Kidney epithelial cell (primary cell): ENCODE measurements around the gene PROKR1. TPM values are rescaled to one million over a fixed set of nuclear protein-coding genes. Genes with fewer than 3 reads are reported as not detected.

ENCODE experiments used
- DNase-seq: peaks from one replicate; pipeline ENCODE4 v3.0.0-alpha.2; 2010; ENCODE audit warnings: low read depth
- H3K27me3 ChIP-seq: 2 replicates; pipeline ENCODE4 v1.6.0; 2011; ENCODE audit warnings: low read length; ENCODE audit not compliant: control insufficient read depth, insufficient read depth
- H3K36me3 ChIP-seq: 2 replicates; pipeline ENCODE4 v1.5.1; 2011; ENCODE audit warnings: low read length; ENCODE audit not compliant: control insufficient read depth, insufficient read depth
- H3K4me3 ChIP-seq: 2 replicates; pipeline ENCODE4 v1.5.1; 2011; ENCODE audit warnings: low read depth, mild to moderate bottlenecking, control low read depth, low read length
- total RNA-seq: library from RNA; depleted of rRNA; stranded (reverse); fragments of >200 nt; gene quantifications from 2 replicates; pipeline ENCODE4 v1.2.3, GENCODE V29; 2015
- TF ChIP-seq, protein P1 (sequence below): IDR thresholded peaks from 2 replicates; pipeline ENCODE4 v1.5.1; 2011; ENCODE audit warnings: mild to moderate bottlenecking, moderate library complexity, low read length, control low read depth, inconsistent platforms; ENCODE audit not compliant: insufficient read depth, poor library complexity, severe bottlenecking

The PROKR1 gene
- total RNA-seq, 1 donor from 2014 or later, result not detected

DNA sequence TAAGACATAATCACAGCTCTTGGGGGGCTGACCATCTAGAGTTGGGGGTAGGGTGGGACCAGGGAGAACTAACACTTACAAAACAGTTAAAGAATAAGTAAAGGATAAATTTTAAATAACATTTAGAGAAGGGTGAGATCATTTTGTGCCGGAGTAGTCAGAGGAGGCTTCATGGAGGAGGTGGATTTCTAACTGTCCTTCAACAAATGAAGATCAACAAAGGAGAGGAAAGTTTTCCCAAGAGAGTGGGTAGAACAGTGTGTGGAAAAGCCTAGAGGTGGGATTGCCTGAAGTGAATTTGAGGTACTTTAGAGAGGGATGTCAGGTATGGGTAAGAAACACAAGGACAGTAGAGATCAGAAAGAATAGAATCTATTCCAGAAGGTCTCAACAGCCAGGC is 7.3 kb downstream of the PROKR1 start:
- peaks cover 4% of the 10 kb centered on the region for H3K27me3 ChIP-seq
- no peaks in the 10 kb centered on the region for H3K36me3 ChIP-seq
- H3K4me3 ChIP-seq, result no peak overlapping the region
- TF ChIP-seq, protein P1, sequence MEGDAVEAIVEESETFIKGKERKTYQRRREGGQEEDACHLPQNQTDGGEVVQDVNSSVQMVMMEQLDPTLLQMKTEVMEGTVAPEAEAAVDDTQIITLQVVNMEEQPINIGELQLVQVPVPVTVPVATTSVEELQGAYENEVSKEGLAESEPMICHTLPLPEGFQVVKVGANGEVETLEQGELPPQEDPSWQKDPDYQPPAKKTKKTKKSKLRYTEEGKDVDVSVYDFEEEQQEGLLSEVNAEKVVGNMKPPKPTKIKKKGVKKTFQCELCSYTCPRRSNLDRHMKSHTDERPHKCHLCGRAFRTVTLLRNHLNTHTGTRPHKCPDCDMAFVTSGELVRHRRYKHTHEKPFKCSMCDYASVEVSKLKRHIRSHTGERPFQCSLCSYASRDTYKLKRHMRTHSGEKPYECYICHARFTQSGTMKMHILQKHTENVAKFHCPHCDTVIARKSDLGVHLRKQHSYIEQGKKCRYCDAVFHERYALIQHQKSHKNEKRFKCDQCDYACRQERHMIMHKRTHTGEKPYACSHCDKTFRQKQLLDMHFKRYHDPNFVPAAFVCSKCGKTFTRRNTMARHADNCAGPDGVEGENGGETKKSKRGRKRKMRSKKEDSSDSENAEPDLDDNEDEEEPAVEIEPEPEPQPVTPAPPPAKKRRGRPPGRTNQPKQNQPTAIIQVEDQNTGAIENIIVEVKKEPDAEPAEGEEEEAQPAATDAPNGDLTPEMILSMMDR, result no peak
- no peak for DNase-seq

DNA sequence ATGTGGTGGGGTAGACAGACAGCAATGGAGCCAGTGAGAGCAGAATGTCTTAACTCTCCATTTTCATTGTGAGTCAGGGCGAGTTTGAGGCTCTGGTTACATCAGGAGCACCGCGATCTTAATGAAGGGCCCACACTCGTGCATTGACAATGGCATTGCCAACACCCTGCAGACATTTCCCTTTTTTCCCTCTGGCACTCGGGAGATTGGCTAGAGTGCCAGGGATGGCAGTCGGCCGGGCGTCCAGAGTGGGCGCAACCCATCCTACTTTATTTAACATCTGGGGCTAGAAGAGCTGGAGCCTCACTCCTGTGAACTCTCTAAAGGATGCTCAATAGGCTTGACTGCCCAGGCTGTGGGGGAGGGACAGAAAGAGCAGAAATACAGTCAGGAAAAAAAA is 9.7 kb downstream of the PROKR1 start:
- DNase-seq, result no peak
- Histone ChIP-seq H3K36me3 (no peaks in the 10 kb centered on the region), H3K27me3 (peaks cover 2% of the 10 kb centered on the region), H3K4me3 (no peak overlapping the region)
- TF ChIP-seq, protein P1, result no peak

DNA sequence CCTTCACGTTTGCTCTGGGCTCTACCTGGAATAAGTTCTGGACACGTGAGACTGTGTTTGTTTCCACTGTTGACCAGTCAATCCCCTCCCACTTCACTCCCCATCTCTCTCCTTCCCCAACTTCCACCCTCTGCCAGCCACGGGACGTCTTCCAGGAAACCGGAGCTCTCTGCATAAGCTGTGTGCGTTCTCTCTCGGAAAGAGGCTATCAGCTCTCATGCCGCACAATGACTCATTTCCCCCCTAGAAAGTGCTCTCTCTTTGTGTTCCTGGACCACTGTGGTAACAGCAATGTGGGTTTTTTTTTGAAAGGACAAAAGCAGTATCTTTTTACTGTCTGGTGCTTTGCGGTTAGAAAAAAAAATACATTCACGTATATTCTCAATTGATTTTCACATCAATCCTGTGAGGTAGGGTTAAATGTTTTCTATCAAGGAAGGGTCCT is 10.2 kb downstream of the PROKR1 start:
- TF ChIP-seq, protein P1, result no peak
- Histone ChIP-seq H3K4me3 (no peak overlapping the region), H3K27me3 (peaks cover 2% of the 10 kb centered on the region), H3K36me3 (no peaks in the 10 kb centered on the region)
- DNase-seq, result peak; percentile 28

DNA sequence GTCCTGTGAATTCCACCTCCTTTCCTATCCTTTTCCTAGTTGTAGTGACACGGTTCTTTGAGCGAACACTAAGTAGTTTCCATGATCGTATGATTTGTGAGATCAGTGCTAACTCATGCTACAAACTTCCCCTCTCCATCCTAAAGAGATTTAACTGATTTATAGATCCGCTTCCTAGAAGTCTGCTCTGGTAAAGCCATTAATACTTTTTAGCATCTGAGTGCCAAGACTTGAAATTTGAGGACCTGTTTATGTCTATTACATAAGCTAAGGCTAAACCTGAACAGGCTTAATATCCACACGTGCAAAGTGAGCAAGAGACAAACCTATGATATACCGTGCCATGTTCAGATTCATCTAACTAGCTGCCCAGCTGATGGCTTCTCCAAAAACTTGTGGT is 14.9 kb downstream of the PROKR1 start:
- Histone ChIP-seq H3K36me3 (no peaks in the 10 kb centered on the region), H3K4me3 (no peak overlapping the region), H3K27me3 (no peaks in the 10 kb centered on the region)
- TF ChIP-seq, protein P1, result no peak
- DNase-seq, result no peak

DNA sequence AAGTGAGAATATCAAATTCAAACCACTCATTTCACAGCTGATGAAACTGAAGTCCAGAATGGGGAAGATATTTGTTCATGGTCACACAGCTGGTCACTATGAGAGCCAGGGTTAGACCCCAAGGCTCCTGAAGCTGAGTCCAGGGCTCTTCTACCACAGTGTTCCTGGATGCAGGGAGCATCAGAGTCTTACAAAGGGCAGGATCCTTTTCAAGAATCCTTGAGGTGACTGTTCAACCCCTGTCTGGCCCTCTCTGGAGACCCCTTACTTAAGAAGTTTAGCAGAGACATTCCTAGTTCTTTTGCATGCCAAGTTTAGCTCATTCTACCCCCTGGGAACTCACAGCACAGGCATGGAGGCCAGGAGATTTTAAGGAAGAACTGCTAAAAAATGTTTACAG is 15.7 kb downstream of the PROKR1 start:
- no peak for DNase-seq
- no peak overlapping the region for H3K4me3 ChIP-seq
- no peaks in the 10 kb centered on the region for H3K36me3 ChIP-seq
- TF ChIP-seq, protein P1, result no peak
- H3K27me3 ChIP-seq, result no peaks in the 10 kb centered on the region

DNA sequence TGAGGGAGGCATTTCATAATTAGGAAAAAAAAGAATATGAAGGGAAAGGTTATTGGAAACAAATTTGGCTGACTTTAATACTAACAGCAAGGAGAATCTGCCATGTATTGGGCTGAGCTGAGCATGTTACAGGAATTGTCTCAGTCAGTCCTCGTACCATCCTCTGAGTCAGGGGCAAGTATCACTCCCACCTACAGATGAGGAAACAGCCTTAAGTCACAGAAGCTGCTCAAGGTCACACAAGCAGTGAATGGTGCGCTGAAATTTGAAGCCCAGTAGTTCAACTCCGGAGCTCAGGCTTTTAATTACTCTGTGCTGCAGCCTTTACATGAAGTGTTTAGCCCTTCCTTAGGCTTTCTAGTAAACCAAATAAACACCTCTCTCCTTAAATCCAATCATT is 17.3 kb downstream of the PROKR1 start:
- Histone ChIP-seq H3K36me3 (no peaks in the 10 kb centered on the region), H3K27me3 (no peaks in the 10 kb centered on the region), H3K4me3 (no peak overlapping the region)
- TF ChIP-seq, protein P1, result no peak
- DNase-seq, result no peak
